GM12801 (cell line): Measurements from ENCODE around the gene TNRC6C.

Experiments
- CTCF ChIP-seq: IDR thresholded peaks from one replicate; pipeline ENCODE4 v1.5.1; 2011; ENCODE audit warnings: control low read depth; ENCODE audit not compliant: insufficient read length; ENCODE audit errors: extremely low read depth

TNRC6C gene

GRCh38 chr17:78146881-78147280, 188.4 kb downstream of the TNRC6C start:
- TF ChIP-seq CTCF, result no peak

DNA sequence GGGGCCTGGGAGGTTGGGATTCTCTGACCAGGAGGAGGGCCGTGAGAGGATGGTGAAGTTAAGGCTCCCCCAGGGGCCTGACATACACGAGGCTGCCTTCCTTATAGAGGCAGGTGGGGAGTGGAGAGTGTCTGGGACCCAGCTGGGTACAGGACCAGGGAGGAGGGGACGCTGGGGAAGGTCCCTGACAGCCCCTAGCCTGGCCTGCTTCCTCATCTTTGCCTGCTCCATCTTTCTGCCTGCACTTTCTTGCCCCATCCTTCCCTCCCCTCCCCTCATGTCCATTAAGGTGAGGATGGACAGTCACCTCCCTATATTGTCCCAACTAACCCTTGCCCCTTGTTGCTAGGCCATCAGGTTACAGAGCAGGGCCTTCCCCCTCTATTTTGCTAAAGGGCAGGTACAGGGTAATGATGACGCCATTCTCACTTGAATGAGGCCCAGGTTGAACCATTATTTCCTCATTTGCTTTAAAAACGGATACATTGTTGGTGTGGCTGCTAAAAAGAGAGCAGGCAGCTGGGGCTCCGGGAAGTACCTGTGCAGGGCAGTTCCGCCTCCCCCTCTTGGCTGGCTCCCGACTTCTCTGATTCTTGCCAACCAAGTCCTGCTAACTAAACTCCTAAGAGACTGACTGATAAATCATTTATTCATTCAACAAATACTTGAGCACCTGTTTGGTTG, 189.0 kb downstream of the TNRC6C start:
- TF ChIP-seq CTCF, result no peak

- TF ChIP-seq CTCF, result no peak
Observed at GRCh38 chr17:78148286-78149016, 189.9 kb downstream of the TNRC6C start.

- TF ChIP-seq CTCF, result no peak
Observed at GRCh38 chr17:78151514-78152008, 193.1 kb downstream of the TNRC6C start.

DNA sequence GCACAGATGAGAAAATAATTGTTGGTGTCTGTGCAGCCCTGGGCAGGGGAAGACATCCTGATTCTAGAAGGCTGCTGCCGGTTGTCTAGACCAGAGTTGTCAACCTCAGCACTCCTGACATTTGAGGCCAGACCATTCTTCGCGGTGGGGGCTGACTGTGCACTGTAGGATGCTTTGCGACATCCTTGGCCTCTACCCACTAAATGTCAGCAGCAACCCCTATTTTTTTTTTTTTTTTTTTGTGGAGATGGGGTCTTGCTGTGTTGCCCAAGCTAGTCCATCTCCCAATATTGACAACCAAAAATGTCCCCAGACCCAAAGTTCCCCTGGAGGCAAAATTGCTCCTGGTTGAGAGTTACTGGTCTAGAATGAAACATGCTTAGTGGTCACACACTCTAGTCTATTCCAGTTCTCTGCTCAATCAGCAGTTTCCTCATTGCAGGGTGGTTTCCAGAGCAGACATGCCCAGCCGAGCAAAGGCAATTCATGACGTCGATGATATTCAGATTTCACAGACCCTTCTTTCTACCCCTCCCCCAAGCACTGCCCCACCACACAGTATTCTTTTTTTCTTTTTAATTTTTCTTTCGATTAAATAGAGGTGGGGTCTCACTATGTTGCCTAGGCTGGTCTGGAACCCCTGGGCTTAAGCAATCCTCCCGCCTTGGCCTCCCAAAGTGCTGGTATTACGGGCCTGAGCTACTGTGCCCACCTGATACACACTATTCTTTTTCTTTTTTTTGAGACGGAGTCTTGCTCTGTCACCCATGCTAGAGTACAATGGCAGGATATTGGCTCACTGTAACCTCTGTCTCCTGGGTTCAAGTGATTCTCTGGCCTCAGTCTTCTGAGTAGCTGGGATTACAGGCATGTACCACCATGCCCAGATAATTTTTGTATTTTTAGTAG, 196.7 kb downstream of the TNRC6C start:
- no peak for TF ChIP-seq CTCF
